ENCODE data around the gene RHO. TPM values are rescaled to one million over a fixed set of nuclear protein-coding genes. Genes with fewer than 3 reads are reported as not detected.

RHO gene
- polyA plus RNA-seq, 1 of the 3 experiments (the other 2 are of a cell fraction) = not detected

GRCh38 chr3:129540776-129541516 is 12.5 kb downstream of the RHO start:
- POLR2A ChIA-PET = no interaction called here
- Histone ChIP-seq H3K4me1 (ENCODE audit: control insufficient read depth in 1 of 2, insufficient read depth in 2 of 2, low read depth in 1 of 2, low read length in 1 of 2) (no peaks in the 10 kb centered on the region), H3K27me3 (ENCODE audit: insufficient read depth) (no peaks in the 10 kb centered on the region), H3K79me2 (ENCODE audit: insufficient read depth) (no peaks in the 10 kb centered on the region), H3K9me2 (no peaks in the 10 kb centered on the region), H3K36me3 (replicated peaks in 1 of 2; ENCODE audit: control insufficient read depth in 1 of 2, insufficient read depth in 2 of 2, low read length in 1 of 2) (no peaks in the 10 kb centered on the region), H3K4me2 (no peak overlapping the region), H3F3A (replicated peaks; ENCODE audit: insufficient read depth) (no peaks in the 10 kb centered on the region), H3K27ac (ENCODE audit: low read depth in 2 of 2, low read length in 1 of 2) (no peak overlapping the region), H2AFZ (ENCODE audit: low read depth) (no peak overlapping the region), H4K20me1 (ENCODE audit: insufficient read depth) (no peaks in the 10 kb centered on the region), H3K9ac (no peak overlapping the region), H3K4me3 (ENCODE audit: low read depth in 2 of 2, low read length in 1 of 2) (no peak overlapping the region), H3K9me3 (no peaks in the 10 kb centered on the region)
- 85% methylated on average over 11 of the region's 11 CpGs for WGBS (ENCODE audit: low lambda C conversion rate)
- CTCF ChIA-PET = interaction anchor here (0.7 kb wide), 1 partner anchor 91 kb away, joined by 3 read pairs; no protein-coding TSS in a partner anchor
- TF ChIP-seq ZBTB33 (IDR thresholded peaks at IDR 0.05; ENCODE audit: borderline replicate concordance, low read depth) = no peak
- TF ChIP-seq EZH2phosphoT487 (IDR thresholded peaks at IDR 0.05; ENCODE audit: borderline replicate concordance, low read depth) = no peak
- TF ChIP-seq NRF1 (IDR thresholded peaks at IDR 0.05; ENCODE audit: low read depth, low read length) = no peak
- TF ChIP-seq POLR2AphosphoS5 (IDR thresholded peaks at IDR 0.05; ENCODE audit: low read depth, low read length) = no peak
- TF ChIP-seq MEF2A (IDR thresholded peaks at IDR 0.05; ENCODE audit: borderline replicate concordance, low read depth) = no peak
- no peak for TF ChIP-seq ELF1 (IDR thresholded peaks at IDR 0.05)
- TF ChIP-seq FOSL2 (IDR thresholded peaks at IDR 0.05; ENCODE audit: borderline replicate concordance, low read depth) = no peak
- no peak for TF ChIP-seq USF2 (IDR thresholded peaks at IDR 0.05; ENCODE audit: borderline replicate concordance, low read depth, low read length)
- TF ChIP-seq MAX (IDR thresholded peaks at IDR 0.05; ENCODE audit: low read depth) = no peak
- no peak for TF ChIP-seq GABPA (IDR thresholded peaks at IDR 0.05; ENCODE audit: low read depth)
- no peak for DNase-seq

GRCh38 chr3:129542747-129543146 is 14.3 kb downstream of the RHO start:
- H3K27ac ChIP-seq (ENCODE audit: low read depth in 2 of 2, low read length in 1 of 2) = no peak overlapping the region
- no peaks in the 10 kb centered on the region for H3K9me3 ChIP-seq
- no peaks in the 10 kb centered on the region for H3K36me3 ChIP-seq (replicated peaks in 1 of 2; ENCODE audit: control insufficient read depth in 1 of 2, insufficient read depth in 2 of 2, low read length in 1 of 2)
- WGBS (ENCODE audit: low lambda C conversion rate) = no CpG with 5 or more reads among the region's 5 CpGs
- H3K9ac ChIP-seq = no peak overlapping the region
- CTCF ChIA-PET = no interaction called here
- H3K4me2 ChIP-seq = no peak overlapping the region
- no peaks in the 10 kb centered on the region for H4K20me1 ChIP-seq (ENCODE audit: insufficient read depth)
- no peak overlapping the region for H3K4me3 ChIP-seq (ENCODE audit: low read depth in 2 of 2, low read length in 1 of 2)
- POLR2A ChIA-PET = no interaction called here
- no peaks in the 10 kb centered on the region for H3K27me3 ChIP-seq (ENCODE audit: insufficient read depth)
- H3K79me2 ChIP-seq (ENCODE audit: insufficient read depth) = no peaks in the 10 kb centered on the region
- no peaks in the 10 kb centered on the region for H3K4me1 ChIP-seq (ENCODE audit: control insufficient read depth in 1 of 2, insufficient read depth in 2 of 2, low read depth in 1 of 2, low read length in 1 of 2)
- H3F3A ChIP-seq (replicated peaks; ENCODE audit: insufficient read depth) = no peaks in the 10 kb centered on the region
- no peak for DNase-seq
- H2AFZ ChIP-seq (ENCODE audit: low read depth) = no peak overlapping the region
- H3K9me2 ChIP-seq = no peaks in the 10 kb centered on the region
- TF ChIP-seq TCF12 (IDR thresholded peaks at IDR 0.05) (no peak), IRF3 (IDR thresholded peaks at IDR 0.05; ENCODE audit: low read depth, low read length) (no peak), FOXJ3 (CRISPR knock-in tag; IDR thresholded peaks at IDR 0.05) (no peak), MAX (IDR thresholded peaks at IDR 0.05; ENCODE audit: low read depth) (no peak), REST (IDR thresholded peaks at IDR 0.05; ENCODE audit: low read depth, low read length) (no peak), NRF1 (IDR thresholded peaks at IDR 0.05; ENCODE audit: low read depth, low read length) (no peak), TAF1 (IDR thresholded peaks at IDR 0.05; ENCODE audit: borderline replicate concordance, low read depth, low read length) (no peak), YY1 (IDR thresholded peaks at IDR 0.05; ENCODE audit: low read depth) (no peak), RCOR1 (IDR thresholded peaks at IDR 0.05; ENCODE audit: low read length) (no peak), POLR2AphosphoS5 (IDR thresholded peaks at IDR 0.05; ENCODE audit: low read depth, low read length) (no peak), RAD21 (IDR thresholded peaks at IDR 0.05; ENCODE audit: low read length) (no peak), JUND (IDR thresholded peaks at IDR 0.05) (no peak), RFX5 (IDR thresholded peaks at IDR 0.05; ENCODE audit: low read length) (no peak)
